D721Med (cell line): Measurements from ENCODE around the gene GLB1L2.
A peak's percentile ranks its signal among the peaks of the same experiment; 100 is the strongest.
"Not testable (repeated sequence)": the region's sequence is repeated elsewhere in the genome, so short reads cannot be mapped to it uniquely, and the experiment has no call there.

ENCODE experiments used
- DNase-seq: peaks from one replicate; pipeline ENCODE4 v3.0.0; 2011; ENCODE audit warnings: low spot score; ENCODE audit not compliant: insufficient read length
- FAIRE-seq: peaks from 2 replicates; lab custom pipeline; 2011; peaks lifted over from hg19 to GRCh38; lab: Jason Lieb, UNC
- CTCF ChIP-seq: IDR thresholded peaks from 2 replicates; pipeline ENCODE4 v1.5.1; 2012; ENCODE audit warnings: mild to moderate bottlenecking, control low read depth; ENCODE audit not compliant: insufficient read depth; ENCODE audit errors: missing control alignments

Gene GLB1L2

GRCh38 chr11:134343646-134344045 is 11.9 kb downstream of the GLB1L2 start:
- FAIRE-seq (no peak), DNase-seq (no peak)
- no peak for TF ChIP-seq CTCF

- not testable (repeated sequence) for FAIRE-seq, DNase-seq
These were observed 12.9 kb downstream of the GLB1L2 start for GRCh38 chr11:134344497-134345236.

- FAIRE-seq (no peak), DNase-seq (no peak)
- TF ChIP-seq CTCF: no peak
These were observed 13.4 kb downstream of the GLB1L2 start for GRCh38 chr11:134345237-134345550.

GRCh38 chr11:134346101-134346975 is 14.6 kb downstream of the GLB1L2 start:
- peak; percentile 73 for DNase-seq
- no peak for TF ChIP-seq CTCF
- no peak for FAIRE-seq

GRCh38 chr11:134346976-134347350 is 15.2 kb downstream of the GLB1L2 start:
- no peak for TF ChIP-seq CTCF
- FAIRE-seq: no peak
- DNase-seq: no peak

- TF ChIP-seq CTCF: no peak
- FAIRE-seq: no peak
- DNase-seq: no peak
These were observed 15.7 kb downstream of the GLB1L2 start for GRCh38 chr11:134347441-134347840.

- no peak for DNase-seq
- no peak for FAIRE-seq
- no peak for TF ChIP-seq CTCF
These were observed 17.5 kb downstream of the GLB1L2 start for GRCh38 chr11:134349109-134349801.
